DOHH2 (cell line): ENCODE measurements around the gene TBKBP1.

Experiments used
- H3F3A ChIP-seq: fragments of 200-600 bp; sonication (generic), shearing (Covaris generic); 2 replicates; pipeline ENCODE4 v1.6.0; 2016; ENCODE audit warnings: antibody characterized with exemption, mild to moderate bottlenecking; ENCODE audit not compliant: control insufficient read depth, insufficient read depth
- H3K27ac ChIP-seq: fragments of 200-600 bp; sonication (generic); 2 replicates; pipeline ENCODE4 v1.5.1; 2014; ENCODE audit warnings: low read depth, mild to moderate bottlenecking, low read length, moderate library complexity
- H3K27me3 ChIP-seq: fragments of 200-600 bp; sonication (generic); 2 replicates; pipeline ENCODE4 v1.6.1; 2014; ENCODE audit warnings: mild to moderate bottlenecking, low read length, mixed read lengths; ENCODE audit not compliant: control insufficient read depth
- H3K36me3 ChIP-seq: fragments of 200-600 bp; sonication (generic); 2 replicates; pipeline ENCODE4 v1.6.1; 2014; ENCODE audit warnings: mild to moderate bottlenecking, low read length, moderate library complexity, mixed read lengths; ENCODE audit not compliant: control insufficient read depth
- H3K4me1 ChIP-seq: fragments of 200-600 bp; sonication (generic); 2 replicates; pipeline ENCODE4 v1.6.1; 2014; ENCODE audit warnings: mild to moderate bottlenecking, low read length, mixed read lengths; ENCODE audit not compliant: control insufficient read depth
- H3K4me2 ChIP-seq: fragments of 200-600 bp; sonication (generic); 2 replicates; pipeline ENCODE4 v1.6.0; 2014; ENCODE audit warnings: mild to moderate bottlenecking, low read length, moderate library complexity
- H3K4me3 ChIP-seq: fragments of 200-600 bp; sonication (generic); 2 replicates; pipeline ENCODE4 v1.5.1; 2014; ENCODE audit warnings: mild to moderate bottlenecking, low read length, mixed read lengths
- H3K79me2 ChIP-seq: fragments of 200-600 bp; sonication (generic); 2 replicates; pipeline ENCODE4 v1.6.1; 2014; ENCODE audit warnings: mild to moderate bottlenecking, low read length, mixed read lengths; ENCODE audit not compliant: control insufficient read depth
- H3K9me2 ChIP-seq: fragments of 200-600 bp; sonication (generic); replicated peaks from 2 replicates; pipeline ENCODE4 v1.6.1; 2014; ENCODE audit warnings: mild to moderate bottlenecking, low read length, mixed read lengths; ENCODE audit not compliant: control insufficient read depth
- H3K9me3 ChIP-seq: fragments of 200-600 bp; sonication (generic); 2 replicates; pipeline ENCODE4 v1.6.1; 2014; ENCODE audit warnings: antibody characterized with exemption, low read length, mixed read lengths; ENCODE audit not compliant: control insufficient read depth, insufficient read depth
- H4K20me1 ChIP-seq: fragments of 200-600 bp; sonication (generic); 2 replicates; pipeline ENCODE4 v1.6.0; 2014; ENCODE audit warnings: low read depth, mild to moderate bottlenecking, antibody characterized with exemption, low read length, moderate library complexity; ENCODE audit not compliant: control insufficient read depth, insufficient read depth
- EZH2phosphoT487 ChIP-seq: fragments of 200-600 bp; sonication (generic); IDR thresholded peaks from 2 replicates; pipeline ENCODE4 v1.6.1; 2017; ENCODE audit warnings: borderline replicate concordance, mild to moderate bottlenecking, antibody characterized with exemption, low read length, moderate library complexity, mixed read lengths
- TF ChIP-seq, protein P1 (sequence below): fragments of 200-600 bp; sonication (generic); IDR thresholded peaks from one replicate; pipeline ENCODE4 v1.5.1; 2014; ENCODE audit warnings: antibody characterized with exemption, mild to moderate bottlenecking, low read depth, low read length; ENCODE audit not compliant: poor library complexity, severe bottlenecking

TBKBP1 gene

DNA sequence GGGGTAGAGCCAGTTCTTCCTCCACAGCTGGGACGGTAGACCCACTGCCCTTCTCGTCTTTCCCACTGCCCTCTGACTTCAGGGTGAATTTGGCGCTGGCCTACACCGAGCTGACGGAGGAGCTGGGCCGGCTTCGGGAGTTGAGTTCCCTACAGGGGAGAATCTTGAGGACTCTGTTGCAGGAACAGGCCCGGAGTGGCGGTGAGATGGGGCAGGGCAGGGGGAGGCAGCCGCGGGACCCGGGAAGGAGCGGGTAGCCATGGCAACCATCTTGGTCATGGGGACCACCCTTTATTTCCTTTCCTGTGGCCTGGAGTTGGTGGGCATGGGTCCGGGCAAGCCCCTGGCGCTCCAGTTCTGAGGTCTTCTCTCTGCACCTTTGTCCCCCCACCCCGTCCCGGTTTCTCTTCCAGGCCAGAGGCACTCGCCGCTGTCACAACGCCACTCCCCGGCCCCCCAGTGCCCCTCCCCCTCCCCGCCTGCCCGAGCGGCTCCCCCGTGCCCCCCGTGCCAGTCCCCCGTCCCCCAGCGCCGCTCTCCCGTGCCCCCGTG, 14.4 kb downstream of the TBKBP1 start:
- no peaks in the 10 kb centered on the region for H3K36me3 ChIP-seq
- no peak overlapping the region for H3K4me3 ChIP-seq
- H3F3A ChIP-seq = no peaks in the 10 kb centered on the region; the same call in 1 of the 2 replicates
- H3K9me2 ChIP-seq = no peaks in the 10 kb centered on the region
- 0 out of 2 replicates have a peak, but pooled peaks cover 4% of the 10 kb centered on the region for H3K27me3 ChIP-seq
- no peaks in the 10 kb centered on the region for H3K9me3 ChIP-seq
- no peak for TF ChIP-seq EZH2phosphoT487
- TF ChIP-seq, protein P1, sequence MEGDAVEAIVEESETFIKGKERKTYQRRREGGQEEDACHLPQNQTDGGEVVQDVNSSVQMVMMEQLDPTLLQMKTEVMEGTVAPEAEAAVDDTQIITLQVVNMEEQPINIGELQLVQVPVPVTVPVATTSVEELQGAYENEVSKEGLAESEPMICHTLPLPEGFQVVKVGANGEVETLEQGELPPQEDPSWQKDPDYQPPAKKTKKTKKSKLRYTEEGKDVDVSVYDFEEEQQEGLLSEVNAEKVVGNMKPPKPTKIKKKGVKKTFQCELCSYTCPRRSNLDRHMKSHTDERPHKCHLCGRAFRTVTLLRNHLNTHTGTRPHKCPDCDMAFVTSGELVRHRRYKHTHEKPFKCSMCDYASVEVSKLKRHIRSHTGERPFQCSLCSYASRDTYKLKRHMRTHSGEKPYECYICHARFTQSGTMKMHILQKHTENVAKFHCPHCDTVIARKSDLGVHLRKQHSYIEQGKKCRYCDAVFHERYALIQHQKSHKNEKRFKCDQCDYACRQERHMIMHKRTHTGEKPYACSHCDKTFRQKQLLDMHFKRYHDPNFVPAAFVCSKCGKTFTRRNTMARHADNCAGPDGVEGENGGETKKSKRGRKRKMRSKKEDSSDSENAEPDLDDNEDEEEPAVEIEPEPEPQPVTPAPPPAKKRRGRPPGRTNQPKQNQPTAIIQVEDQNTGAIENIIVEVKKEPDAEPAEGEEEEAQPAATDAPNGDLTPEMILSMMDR = no peak
- no peak overlapping the region for H3K27ac ChIP-seq
- no peak overlapping the region for H3K4me2 ChIP-seq
- H3K4me1 ChIP-seq = peaks cover 34% of the 10 kb centered on the region
- H4K20me1 ChIP-seq = no peaks in the 10 kb centered on the region; the same call in 1 of the 2 replicates
- H3K79me2 ChIP-seq = no peaks in the 10 kb centered on the region

DNA sequence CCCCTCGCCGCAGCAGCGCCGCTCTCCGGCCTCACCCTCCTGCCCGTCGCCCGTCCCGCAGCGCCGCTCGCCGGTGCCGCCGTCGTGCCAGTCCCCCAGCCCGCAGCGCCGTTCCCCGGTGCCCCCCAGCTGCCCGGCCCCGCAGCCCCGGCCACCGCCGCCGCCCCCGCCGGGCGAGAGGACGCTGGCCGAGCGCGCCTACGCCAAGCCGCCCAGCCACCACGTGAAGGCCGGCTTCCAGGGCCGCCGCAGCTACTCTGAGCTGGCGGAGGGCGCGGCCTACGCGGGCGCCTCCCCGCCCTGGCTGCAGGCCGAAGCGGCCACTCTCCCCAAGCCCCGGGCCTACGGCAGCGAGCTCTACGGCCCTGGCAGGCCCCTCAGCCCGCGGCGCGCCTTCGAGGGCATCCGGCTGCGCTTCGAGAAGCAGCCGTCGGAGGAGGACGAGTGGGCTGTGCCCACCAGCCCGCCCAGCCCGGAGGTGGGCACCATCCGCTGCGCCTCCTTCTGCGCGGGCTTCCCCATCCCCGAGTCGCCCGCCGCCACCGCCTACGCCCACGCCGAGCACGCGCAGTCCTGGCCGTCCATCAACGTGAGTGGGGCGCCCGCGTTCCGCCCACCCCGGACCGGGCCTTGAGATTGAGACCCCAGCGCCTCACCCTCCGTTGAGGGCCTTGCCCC, 15.0 kb downstream of the TBKBP1 start:
- no peaks in the 10 kb centered on the region for H3K79me2 ChIP-seq
- no peak overlapping the region for H3K4me2 ChIP-seq
- H3K9me2 ChIP-seq = no peaks in the 10 kb centered on the region
- no peaks in the 10 kb centered on the region for H3K9me3 ChIP-seq
- no peak for TF ChIP-seq EZH2phosphoT487
- TF ChIP-seq, protein P1 = no peak
- H3K36me3 ChIP-seq = no peaks in the 10 kb centered on the region
- H4K20me1 ChIP-seq = no peaks in the 10 kb centered on the region; the same call in 1 of the 2 replicates
- no peak overlapping the region for H3K27ac ChIP-seq
- peaks cover 7% of the 10 kb centered on the region; the same call in 1 of the 2 replicates for H3K27me3 ChIP-seq
- H3K4me3 ChIP-seq = no peak overlapping the region
- peaks cover 28% of the 10 kb centered on the region for H3K4me1 ChIP-seq
- H3F3A ChIP-seq = no peaks in the 10 kb centered on the region; the same call in 1 of the 2 replicates

DNA sequence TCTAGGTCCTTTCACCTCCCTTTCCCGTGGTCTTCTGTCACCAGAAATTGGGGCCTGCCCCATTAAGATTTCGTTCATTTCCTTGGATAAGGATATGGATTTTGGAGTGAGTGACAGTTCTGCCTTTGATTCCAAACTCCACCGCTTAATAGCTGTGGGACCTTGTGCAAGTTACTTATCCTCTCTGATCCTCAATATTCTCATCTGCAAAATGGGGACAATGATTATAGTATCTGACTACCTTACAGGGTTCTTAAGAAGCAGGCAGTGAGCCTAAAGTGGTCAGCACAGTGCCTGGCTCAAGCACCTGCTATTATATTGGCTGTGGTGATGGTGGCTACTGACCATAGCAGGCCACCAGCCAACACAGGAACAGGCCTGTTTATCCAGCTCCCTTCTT, 15.6 kb downstream of the TBKBP1 start:
- Histone ChIP-seq H3F3A (no peaks in the 10 kb centered on the region; the same call in 1 of the 2 replicates), H3K79me2 (no peaks in the 10 kb centered on the region), H4K20me1 (no peaks in the 10 kb centered on the region; the same call in 1 of the 2 replicates), H3K4me1 (peaks cover 28% of the 10 kb centered on the region), H3K27me3 (peaks cover 8% of the 10 kb centered on the region; the same call in 1 of the 2 replicates), H3K36me3 (no peaks in the 10 kb centered on the region), H3K4me2 (no peak overlapping the region), H3K9me3 (no peaks in the 10 kb centered on the region), H3K4me3 (no peak overlapping the region), H3K9me2 (no peaks in the 10 kb centered on the region), H3K27ac (no peak overlapping the region)
- TF ChIP-seq, protein P1 = no peak
- TF ChIP-seq EZH2phosphoT487 = no peak
